Endothelial cell of umbilical vein (primary cell): Measurements from ENCODE around the gene OSBPL9. TPM values are rescaled to one million over a fixed set of nuclear protein-coding genes. Genes with fewer than 3 reads are reported as not detected.
"Not testable (repeated sequence)": the region's sequence is repeated elsewhere in the genome, so short reads cannot be mapped to it uniquely, and the experiment has no call there.

Source experiments
- BruUV-seq: library from RNA; stranded (reverse); fragments of 400-500 nt; replicated peaks from 2 replicates; lab custom pipeline; 2021; lab: Mats Ljungman, UMichigan
- CTCF ChIA-PET: fragments of 300-600, 350-600 bp; sonication (Branson Sonifier 250); formaldehyde crosslinking; loops from one replicate; lab custom pipeline; 2021; ENCODE audit warnings: antibody characterized with exemption, inconsistent platforms; lab: Charles Lee
- POLR2A ChIA-PET: fragments of 300-600, 350-600 bp; sonication (Branson Sonifier 250); formaldehyde crosslinking; loops from one replicate; lab custom pipeline; 2021; ENCODE audit warnings: antibody characterized with exemption, inconsistent platforms; lab: Charles Lee
- DNase-seq: peaks from one replicate; pipeline ENCODE4 v3.0.0-alpha.2; 2011; ENCODE audit warnings: low read depth, low spot score
- FAIRE-seq: peaks from 2 replicates; lab custom pipeline; 2011; peaks lifted over from hg19 to GRCh38; lab: Jason Lieb, UNC
- H2AFZ ChIP-seq: 2 replicates; pipeline ENCODE4 v1.6.0; 2012; ENCODE audit warnings: low read depth, low read length, control low read depth, inconsistent platforms
- H3K27ac ChIP-seq: 2 replicates; pipeline ENCODE4 v1.5.1; 2011; ENCODE audit warnings: low read depth, mild to moderate bottlenecking, control low read depth, low read length, moderate library complexity; ENCODE audit not compliant: insufficient read depth
- H3K27me3 ChIP-seq, 2 experiments: 2 replicates each; pipeline versions ENCODE4 v1.6.0 to v1.6.1; 2011; ENCODE audit warnings: low read length in 2 of 2, mixed read lengths in 1 of 2; ENCODE audit not compliant: control insufficient read depth in 2 of 2, insufficient read depth in 2 of 2
- H3K36me3 ChIP-seq, 2 experiments: 2 replicates in 1 of 2; 3 replicates in 1 of 2; pipeline ENCODE4 v1.5.1; 2011; ENCODE audit warnings: low read length in 2 of 2, mild to moderate bottlenecking in 1 of 2, moderate library complexity in 1 of 2; ENCODE audit not compliant: control insufficient read depth in 2 of 2, insufficient read depth in 2 of 2; ENCODE audit errors: extremely low read depth in 1 of 2
- H3K4me1 ChIP-seq: 3 replicates; pipeline ENCODE4 v1.5.1; 2011; ENCODE audit warnings: mild to moderate bottlenecking, low read length; ENCODE audit not compliant: control insufficient read depth, insufficient read depth; ENCODE audit errors: extremely low read depth
- H3K4me2 ChIP-seq: 2 replicates; pipeline ENCODE4 v1.6.1; 2011; ENCODE audit warnings: low read length, control low read depth, mixed read lengths; ENCODE audit not compliant: insufficient read depth
- H3K4me3 ChIP-seq, 3 experiments: fragments of 200-600 bp in 1 of 3; sonication (generic), shearing (Covaris generic) in 1 of 3; replicated peaks in 1 of 3; 2 replicates each; pipeline ENCODE4 v1.5.1; 2011 to 2016; ENCODE audit warnings: control low read depth in 3 of 3, low read length in 3 of 3, mild to moderate bottlenecking in 2 of 3, inconsistent platforms in 1 of 3, low read depth in 1 of 3, moderate library complexity in 1 of 3; ENCODE audit not compliant: insufficient read depth in 1 of 3
- H3K79me2 ChIP-seq: 2 replicates; pipeline ENCODE4 v1.6.0; 2012; ENCODE audit warnings: low read length, inconsistent platforms; ENCODE audit not compliant: control insufficient read depth, insufficient read depth
- H3K9ac ChIP-seq: replicated peaks from 2 replicates; pipeline ENCODE3; 2011; ENCODE audit warnings: low read length, control low read depth; ENCODE audit not compliant: insufficient read depth; ENCODE audit errors: extremely low read depth
- H3K9me1 ChIP-seq: replicated peaks from 3 replicates; pipeline ENCODE4 v1.6.0; 2011; ENCODE audit warnings: mild to moderate bottlenecking, low read length; ENCODE audit not compliant: control insufficient read depth, insufficient read depth; ENCODE audit errors: extremely low read depth
- H3K9me3 ChIP-seq: replicated peaks from 2 replicates; pipeline ENCODE4 v1.5.1; 2012; ENCODE audit warnings: low read length, inconsistent platforms; ENCODE audit not compliant: control insufficient read depth, insufficient read depth
- H4K20me1 ChIP-seq: replicated peaks from 2 replicates; pipeline ENCODE3; 2011; ENCODE audit warnings: mild to moderate bottlenecking, low read length; ENCODE audit not compliant: control insufficient read depth, insufficient read depth; ENCODE audit errors: extremely low read depth
- CTCF ChIP-seq, 2 donors: IDR thresholded peaks; 1 replicate in 1 of 2; 2 replicates in 1 of 2; pipeline ENCODE4 v1.5.1; 2011; ENCODE audit warnings: low read length in 2 of 2, mild to moderate bottlenecking in 2 of 2, moderate library complexity in 2 of 2, control low read depth in 1 of 2, inconsistent platforms in 1 of 2, low read depth in 1 of 2; ENCODE audit not compliant: insufficient read depth in 1 of 2; ENCODE audit errors: extremely low read depth in 1 of 2
- EZH2 ChIP-seq: IDR thresholded peaks from 2 replicates; pipeline ENCODE4 v1.6.1; 2012; ENCODE audit warnings: borderline replicate concordance, low read depth, mild to moderate bottlenecking, moderate library complexity, low read length, inconsistent platforms; ENCODE audit not compliant: severe bottlenecking
- FOS ChIP-seq: IDR thresholded peaks from 2 replicates; pipeline ENCODE4 v1.6.1; 2011; ENCODE audit warnings: mild to moderate bottlenecking, low read length, moderate library complexity, borderline replicate concordance; ENCODE audit not compliant: insufficient read depth
- GATA2 ChIP-seq: IDR thresholded peaks from 2 replicates; pipeline ENCODE4 v1.7.0; 2011; ENCODE audit warnings: low read depth, mild to moderate bottlenecking, moderate library complexity, mixed read lengths, low read length; ENCODE audit not compliant: insufficient read length, insufficient read depth
- JUN ChIP-seq: IDR thresholded peaks from 2 replicates; pipeline ENCODE4 v1.6.1; 2011; ENCODE audit warnings: borderline replicate concordance, low read depth; ENCODE audit not compliant: insufficient read length, insufficient read depth
- MAX ChIP-seq: IDR thresholded peaks from 2 replicates; pipeline ENCODE4 v1.6.1; 2011; ENCODE audit not compliant: insufficient read depth, insufficient read length
- MYC ChIP-seq: IDR thresholded peaks from one replicate; pipeline ENCODE4 v1.6.1; 2011; ENCODE audit warnings: mild to moderate bottlenecking, low read depth, low read length
- POLR2A ChIP-seq: IDR thresholded peaks from 2 replicates; pipeline ENCODE4 v1.6.1; 2012; ENCODE audit warnings: low read depth, mild to moderate bottlenecking, control low read depth, low read length
- POLR2AphosphoS5 ChIP-seq: IDR thresholded peaks from 2 replicates; pipeline ENCODE4 v1.6.1; 2012; ENCODE audit warnings: low read depth, mild to moderate bottlenecking, control low read depth, low read length, moderate library complexity; ENCODE audit not compliant: insufficient read depth
- dilution Hi-C: fragments of 300-500 bp; cut with MboI; formaldehyde crosslinking; loops from one replicate; pipeline ENCODE4 v1.15.0; 2019; ENCODE audit warnings: low sequenced_read_pairs; ENCODE audit not compliant: extremely low pct_ligation_motif_present
- intact Hi-C: fragments of 100-400 bp; cut with micrococcal nuclease; formaldehyde crosslinking; loops from one replicate; pipeline ENCODE4 v1.10.0; 2022
- polyA plus RNA-seq, 4 experiments: library from polyadenylated mRNA; depleted of rRNA in 3 of 4; stranded (reverse) in 3 of 4; unstranded in 1 of 4; fragments of >200 nt; gene quantifications; 2 replicates each; pipeline versions ENCODE4 v1.2.1 to v1.2.3, GENCODE V29; 2011 to 2012; ENCODE audit warnings: missing spikeins in 1 of 4
- total RNA-seq: library from RNA; stranded (reverse); gene quantifications from 2 replicates; pipeline ENCODE4 v1.2.3, GENCODE V29; 2021

The OSBPL9 gene
- total and polyA plus RNA-seq, 2 donors (not counting 3 experiments of a cell fraction or from before 2014, with no cell fraction given): 46.2 to 80.3 TPM

- Histone ChIP-seq H3K4me1 (peaks cover 46% of the 10 kb centered on the region), H3K36me3 (no peaks in the 10 kb centered on the region), H2AFZ (no peak overlapping the region), H3K9ac (no peak overlapping the region), H4K20me1 (no peaks in the 10 kb centered on the region), H3K27me3 (no peaks in the 10 kb centered on the region), H3K79me2 (peaks cover 43% of the 10 kb centered on the region), H3K4me2 (no peak overlapping the region), H3K27ac (no peak overlapping the region), H3K9me1 (no peaks in the 10 kb centered on the region), H3K9me3 (no peaks in the 10 kb centered on the region), H3K4me3 (no peak overlapping the region)
- DNase-seq (no peak), FAIRE-seq (no peak)
- no TSS peak for BruUV-seq
- TF ChIP-seq GATA2 (no peak), FOS (no peak), POLR2AphosphoS5 (no peak), CTCF (IDR thresholded peaks at IDR 0.05; ENCODE audit: extremely low read depth in 1 of 2, insufficient read depth in 1 of 2, low read depth in 1 of 2, low read length in 2 of 2) (no peak), EZH2 (no peak), JUN (no peak), POLR2A (no peak), MYC (no peak), MAX (no peak)
- dilution Hi-C loops (no loop called here), intact Hi-C loops (no loop called here)
- CTCF ChIA-PET: interaction anchor here (0.7 to 1.4 kb wide), 3 partner anchors 17 to 163 kb away, joined by 3 to 6 read pairs (median 3); no protein-coding TSS in a partner anchor
- POLR2A ChIA-PET: no interaction called here
Measured at GRCh38 chr1:51732701-51733425, 116.0 kb downstream of the OSBPL9 start.

GRCh38 chr1:51733426-51733774 lies 116.5 kb downstream of the OSBPL9 start:
- H3K79me2 ChIP-seq: peaks cover 47% of the 10 kb centered on the region
- CTCF ChIA-PET: interaction anchor here (0.7 to 1.4 kb wide), 3 partner anchors 17 to 163 kb away, joined by 3 to 6 read pairs (median 3); no protein-coding TSS in a partner anchor
- H2AFZ ChIP-seq, BruUV-seq, DNase-seq, POLR2A ChIA-PET, H3K27me3 ChIP-seq, H3K9me3 ChIP-seq, dilution Hi-C loops, H3K36me3 ChIP-seq, H4K20me1 ChIP-seq, FAIRE-seq, H3K4me2 ChIP-seq, intact Hi-C loops, H3K27ac ChIP-seq, H3K9me1 ChIP-seq, H3K9ac ChIP-seq, H3K4me3 ChIP-seq: not testable (repeated sequence)
- H3K4me1 ChIP-seq: peaks cover 45% of the 10 kb centered on the region
